Hippocampal formation (tissue), 2 donors: ENCODE results near the gene TOP3B.
A peak's percentile ranks its signal among the peaks of the same experiment; 100 is the strongest.
"Not testable (repeated sequence)": the region's sequence is repeated elsewhere in the genome, so short reads cannot be mapped to it uniquely, and the experiment has no call there.

Experiments
- DNase-seq, 2 donors: peaks; one replicate each; lab custom pipeline; 2025; lab: John Stamatoyannopoulos, UW

Gene TOP3B

DNA sequence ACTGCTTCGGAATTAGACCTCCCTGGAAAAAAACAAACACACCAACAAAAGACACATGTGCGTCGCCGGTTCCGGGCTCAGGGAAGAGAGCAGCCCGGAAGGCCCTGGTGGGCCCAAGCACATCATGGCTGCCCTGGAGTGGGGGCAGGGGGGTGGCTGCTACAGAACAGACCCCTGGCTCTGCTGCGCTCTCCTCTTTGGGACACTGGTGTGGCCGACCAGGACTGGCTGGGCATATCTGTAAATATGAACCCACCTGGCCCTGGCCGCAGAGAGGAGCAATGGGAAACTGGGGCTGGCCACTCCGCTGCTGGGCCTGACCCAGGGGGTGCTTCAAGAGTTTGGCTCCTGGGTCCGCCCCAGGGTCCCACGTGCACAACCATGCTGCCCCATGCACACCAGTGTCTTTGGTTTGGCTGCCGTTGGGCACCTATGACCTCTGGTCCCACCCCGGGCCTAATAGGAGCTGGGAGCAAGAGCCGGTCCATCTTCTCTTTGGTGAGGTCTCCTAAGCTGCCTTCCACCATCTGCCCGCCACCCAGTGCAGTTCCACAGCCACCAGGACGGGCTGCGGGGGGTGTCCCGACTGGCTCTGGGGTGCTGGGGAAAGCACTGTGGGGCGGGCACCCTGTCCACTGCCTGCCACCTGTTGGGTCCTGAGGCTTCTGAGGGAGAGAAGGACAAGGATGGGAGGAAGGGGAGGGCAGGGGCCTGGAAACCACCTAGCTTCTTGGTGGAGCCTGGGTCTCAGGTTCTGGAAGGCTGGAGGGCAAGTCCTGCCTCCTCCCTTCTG is 60.0 kb downstream of the TOP3B start:
- no peak for DNase-seq

DNA sequence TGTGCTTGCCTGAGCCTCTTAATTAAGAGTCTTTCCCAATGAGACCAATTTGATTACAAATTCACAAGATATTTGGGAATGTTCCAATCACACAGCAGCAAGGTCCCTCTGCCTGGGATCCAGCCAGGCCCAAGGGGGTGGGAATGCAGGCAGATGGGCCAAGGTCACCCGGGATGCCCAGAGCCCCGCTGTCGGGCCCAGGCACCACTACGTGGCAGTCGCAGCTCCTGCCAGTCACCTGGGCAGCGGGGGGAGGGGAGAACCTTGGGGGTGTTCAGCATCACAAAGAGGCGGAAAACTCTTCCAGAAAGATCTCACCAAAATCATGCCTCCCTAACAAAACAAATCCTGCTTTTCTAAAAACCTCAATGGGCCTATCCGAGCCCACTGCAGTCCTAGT is 60.9 kb downstream of the TOP3B start:
- no peak for DNase-seq

DNA sequence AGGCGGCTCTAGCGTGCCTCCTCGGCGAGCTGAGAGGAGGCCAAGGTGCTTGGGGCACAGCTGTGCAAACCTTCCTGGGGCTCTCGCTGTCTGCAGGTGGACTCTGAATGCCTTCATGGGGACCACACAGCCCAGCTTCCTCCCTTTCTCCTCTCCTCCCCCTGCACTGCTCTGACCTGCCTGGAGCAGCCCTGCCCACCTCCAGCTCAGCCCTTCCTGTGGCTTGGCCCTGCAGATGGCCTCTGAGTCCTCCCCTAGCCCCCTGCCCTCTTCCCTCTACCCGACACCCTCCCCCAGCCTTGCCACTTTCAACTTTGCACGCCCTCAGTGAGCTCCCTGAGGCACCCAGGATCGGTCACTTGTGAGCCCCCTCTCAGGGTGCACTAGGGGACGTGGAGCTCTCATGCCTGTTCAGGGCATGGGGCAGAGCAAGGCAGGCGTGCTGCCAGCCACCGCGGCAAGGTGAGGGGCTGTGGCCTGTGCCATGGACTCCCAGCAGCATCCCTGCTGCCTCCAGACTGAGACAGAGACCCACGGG is 61.3 kb downstream of the TOP3B start:
- no peak for DNase-seq

DNA sequence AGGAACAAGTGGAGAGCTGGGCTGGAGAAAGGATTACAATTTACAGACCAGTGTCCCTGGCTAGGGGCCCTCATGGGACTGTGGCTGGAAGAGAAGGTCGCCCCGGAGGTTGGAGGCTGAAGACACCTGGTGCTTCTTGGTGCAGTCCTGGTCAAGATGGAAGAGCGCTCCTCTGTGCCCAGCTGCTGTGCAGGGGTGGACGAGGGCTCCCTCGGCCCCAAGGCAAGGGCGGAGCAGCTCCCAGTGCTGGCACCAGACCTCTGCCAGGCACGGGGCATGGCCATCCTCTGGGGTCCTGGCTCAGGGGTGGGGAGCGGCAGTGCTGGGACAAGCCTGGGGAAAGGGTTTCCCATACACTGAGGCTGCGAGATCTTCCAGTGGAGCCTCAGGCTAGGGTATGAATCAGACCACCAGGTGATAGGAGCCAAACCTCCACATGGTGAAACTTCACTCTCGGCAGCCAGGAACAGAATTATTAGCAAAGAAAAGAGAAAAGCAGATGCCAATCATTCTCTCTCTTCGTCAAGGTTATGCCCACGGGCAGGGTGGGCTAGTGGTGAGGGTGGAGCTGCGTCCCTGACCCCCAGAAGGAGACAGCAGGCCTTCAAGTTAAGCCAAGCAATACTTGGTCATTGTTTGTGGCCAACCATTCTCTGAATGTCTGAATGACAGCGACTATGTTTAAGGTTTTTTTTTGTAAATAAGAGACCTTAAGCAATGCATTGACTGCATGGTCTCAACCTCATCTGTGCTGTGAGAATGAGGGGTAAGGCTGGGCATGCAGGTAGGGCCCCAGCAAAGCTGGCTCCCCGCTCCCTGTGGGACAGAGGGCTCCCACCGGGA is 62.0 kb downstream of the TOP3B start:
- no peak for DNase-seq

DNA sequence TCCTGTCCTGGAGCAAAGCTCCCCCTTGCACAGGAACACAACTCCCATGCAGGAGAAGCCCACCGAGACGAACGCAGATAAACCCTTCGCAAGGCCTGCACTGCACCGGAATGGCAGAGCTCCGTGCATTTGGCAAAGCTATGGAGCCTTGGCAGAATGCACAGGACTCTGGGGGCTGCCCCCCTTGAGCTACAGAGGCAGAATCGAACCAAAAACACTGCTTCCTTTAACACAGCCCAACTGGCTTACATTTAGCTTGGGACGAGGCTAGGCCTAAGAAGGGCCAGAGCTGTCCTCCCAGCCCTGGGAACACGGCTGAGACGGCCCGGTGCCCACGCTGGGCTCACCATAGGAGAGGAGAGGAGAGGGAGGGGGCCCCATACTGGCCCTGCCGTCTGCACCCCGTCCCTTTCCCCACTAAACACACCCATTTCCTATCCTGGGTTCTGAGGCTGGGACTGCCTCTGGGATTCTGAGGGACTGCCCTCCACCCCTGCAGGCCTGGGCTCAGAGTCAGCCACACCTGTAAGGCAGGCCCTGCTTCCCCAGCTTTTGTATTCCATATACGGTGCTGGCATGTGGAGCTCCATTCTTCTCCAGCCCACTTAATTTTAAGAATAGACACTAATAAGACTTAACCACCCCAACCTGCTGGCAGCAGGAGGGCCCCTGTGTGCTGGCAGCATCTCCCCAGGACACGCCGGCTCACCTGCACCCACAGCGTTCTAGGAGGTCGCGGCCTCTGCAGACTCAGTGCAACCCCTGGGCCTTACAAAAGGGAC is 62.9 kb downstream of the TOP3B start:
- DNase-seq = no peak

DNA sequence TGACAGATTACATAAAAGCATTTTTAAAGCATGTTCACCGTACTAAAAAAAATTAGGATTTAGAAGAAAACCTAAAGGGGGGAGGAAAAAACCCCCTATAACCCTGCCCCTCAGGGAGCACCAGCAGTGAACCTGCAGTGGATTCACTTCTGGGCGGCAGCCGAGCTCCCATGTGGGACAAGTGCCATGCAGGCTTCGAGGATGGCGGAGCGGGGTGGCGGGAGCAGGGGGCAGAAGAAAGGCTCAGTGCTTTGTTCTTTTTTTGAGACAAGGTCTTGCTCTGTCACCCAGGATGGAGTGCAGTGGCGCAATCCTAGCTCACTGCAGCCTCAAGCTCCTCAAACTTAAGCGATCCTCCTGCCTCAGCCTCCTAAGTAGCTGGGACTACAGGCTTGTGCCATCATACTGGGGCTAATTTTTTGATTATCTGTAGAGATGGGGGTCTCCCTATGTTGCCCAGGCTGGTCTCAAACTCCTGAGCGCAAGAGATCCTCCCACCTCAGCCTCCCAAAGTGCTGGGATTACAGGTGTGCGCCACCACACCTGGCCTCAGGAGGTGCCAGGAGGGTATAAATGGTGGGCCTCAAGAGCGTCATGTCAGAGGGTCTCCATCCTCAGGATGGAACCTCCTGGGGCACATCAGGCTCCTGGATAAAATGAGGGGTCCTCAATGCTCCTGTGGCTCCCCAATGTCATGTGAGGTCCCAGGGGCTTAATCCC is 64.0 kb downstream of the TOP3B start:
- DNase-seq = no peak

DNA sequence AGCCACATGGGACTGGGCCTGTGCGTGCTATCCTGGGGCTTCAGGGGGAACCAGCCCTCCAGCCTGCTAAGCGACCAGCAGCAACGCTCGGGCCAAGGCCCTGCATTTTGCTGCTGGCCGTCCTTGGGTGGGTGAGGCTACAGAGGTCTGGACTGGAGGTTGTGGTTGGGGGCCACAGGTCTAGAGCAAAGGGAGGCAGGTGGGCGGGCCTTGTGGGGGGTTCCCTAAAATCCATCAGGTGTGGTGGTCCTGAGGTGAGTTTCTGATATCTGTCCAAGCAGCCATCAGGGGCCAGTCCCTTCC is 64.7 kb downstream of the TOP3B start:
- DNase-seq = no peak

DNA sequence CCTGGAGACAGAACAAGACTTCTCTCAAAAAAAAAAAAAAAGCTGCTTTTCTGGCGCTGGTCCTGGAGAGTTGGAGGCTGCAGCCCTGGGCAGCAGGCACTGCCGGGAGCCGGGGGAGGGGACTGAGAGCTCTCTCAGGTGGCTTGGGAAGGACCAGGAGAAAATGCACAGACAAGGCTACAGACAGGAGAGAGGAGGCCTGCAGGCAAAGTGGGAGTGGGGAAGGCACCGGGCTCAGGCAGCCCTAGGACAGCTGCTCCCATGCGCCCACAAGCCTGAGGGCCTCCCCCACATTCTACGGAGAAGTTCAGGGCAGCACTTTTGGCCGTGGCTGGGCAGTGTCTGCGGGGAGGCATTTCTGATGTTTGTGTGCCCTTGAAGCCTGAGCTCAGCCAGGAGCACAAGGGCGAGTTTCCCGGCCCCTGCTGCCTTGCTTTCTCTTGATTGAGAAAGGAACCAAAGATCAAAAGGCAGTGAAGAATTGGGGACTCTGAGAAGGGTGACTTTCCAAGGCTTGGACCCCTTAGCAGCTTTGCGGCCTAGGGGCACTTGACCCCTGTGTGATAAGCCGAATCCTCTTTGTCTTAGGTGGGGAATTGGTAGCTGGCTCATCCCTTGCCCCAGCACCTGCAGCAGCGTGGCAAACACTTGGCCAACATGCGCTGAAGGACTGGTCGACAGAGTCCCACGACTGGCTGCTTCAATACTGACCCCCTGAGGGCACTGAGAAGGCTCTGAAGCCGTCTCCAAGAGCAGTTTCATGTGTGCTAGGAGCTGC is 65.2 kb downstream of the TOP3B start:
- peak in 1 of 2 donors; percentile 6 for DNase-seq

DNA sequence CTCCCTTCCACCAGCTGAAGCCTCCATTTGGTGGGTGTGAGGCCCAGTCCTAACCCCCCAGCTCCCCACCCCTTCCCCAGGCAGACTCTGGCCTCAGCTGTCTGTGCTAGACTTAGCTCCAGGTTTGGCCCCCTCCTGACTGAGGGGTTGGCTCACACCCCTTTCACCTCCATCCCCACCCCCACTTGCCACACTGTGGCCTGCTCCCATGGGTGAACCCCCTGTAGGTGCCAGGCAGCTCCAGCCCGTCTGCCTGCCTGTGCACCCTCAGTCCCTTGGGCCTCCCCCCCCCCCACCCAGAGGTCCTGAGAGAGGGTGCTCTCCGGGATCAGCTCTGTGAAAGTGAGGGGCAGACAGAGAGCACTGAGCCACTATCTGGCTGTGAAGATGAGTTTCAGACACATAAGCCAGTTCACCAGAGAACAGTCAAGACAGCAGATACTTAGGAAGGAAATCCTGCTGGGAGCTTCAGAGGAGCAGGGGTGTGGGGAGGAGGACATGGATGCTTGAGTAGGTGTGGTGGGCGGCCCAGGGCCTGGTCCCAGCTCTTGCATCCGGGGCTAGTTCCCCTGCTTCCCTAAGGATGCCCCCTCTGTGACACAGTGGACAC is 66.2 kb downstream of the TOP3B start:
- DNase-seq = no peak

DNA sequence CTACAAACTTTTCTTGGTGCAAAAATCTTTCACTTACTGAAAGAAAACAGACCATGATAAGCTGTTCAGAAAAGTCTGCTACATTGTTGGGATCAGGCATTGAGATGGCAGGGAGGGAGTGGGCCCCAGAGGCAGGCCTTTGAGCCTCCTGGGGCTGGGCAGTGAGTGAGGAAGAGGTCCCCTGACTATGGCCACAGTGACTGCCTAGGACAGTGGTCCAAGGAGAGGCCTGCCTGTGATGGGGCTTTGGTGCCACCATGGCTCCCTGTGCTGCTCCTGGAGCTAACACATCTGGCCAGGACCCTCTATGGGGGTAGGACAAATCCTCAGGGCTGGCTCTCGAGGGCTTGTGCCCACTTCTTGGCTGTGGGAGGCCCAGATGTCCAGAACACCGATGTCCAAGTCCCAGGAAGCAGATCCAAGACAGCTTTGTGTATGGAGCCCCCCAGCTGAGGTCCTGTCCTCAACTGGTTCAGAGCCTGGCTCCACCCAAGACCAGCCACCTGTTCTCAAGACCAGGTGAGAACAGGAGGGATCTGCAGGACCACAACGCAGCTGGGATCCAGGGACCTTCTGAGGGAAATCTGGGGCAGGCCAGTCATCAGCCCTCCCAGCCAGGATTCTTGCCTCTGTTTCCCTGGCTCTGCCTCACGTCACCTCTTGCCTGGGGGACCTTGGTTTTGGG is 66.8 kb downstream of the TOP3B start:
- no peak for DNase-seq

DNA sequence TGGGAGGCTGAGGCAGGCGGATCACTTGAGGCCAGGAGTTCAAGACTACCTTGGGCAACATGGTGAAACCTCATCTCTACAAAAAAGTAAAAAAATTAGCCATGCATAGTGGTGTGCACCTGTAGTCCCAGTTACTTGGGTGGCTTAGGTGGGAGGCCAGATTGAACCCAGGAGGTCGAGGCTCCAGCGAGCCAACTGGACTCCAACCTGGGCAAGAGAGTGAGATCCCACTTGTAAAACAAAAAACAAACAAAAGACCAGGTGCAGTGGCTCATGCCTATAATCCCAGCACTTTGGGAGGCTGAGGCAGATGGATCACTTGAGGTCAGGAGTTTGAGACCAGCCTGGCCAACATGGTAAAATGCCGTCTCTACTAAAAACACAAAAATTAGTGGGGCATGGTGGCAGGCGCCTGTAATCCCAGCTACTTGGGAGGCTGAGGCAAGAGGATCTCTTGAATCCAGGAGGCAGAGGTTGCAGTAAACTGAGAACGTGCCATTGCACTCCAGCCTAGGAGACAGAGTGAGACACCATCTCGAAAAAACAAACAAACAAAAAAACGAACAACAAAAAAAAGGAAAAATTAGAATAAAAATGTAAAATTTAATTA is 68.4 kb downstream of the TOP3B start:
- DNase-seq = not testable (repeated sequence)

DNA sequence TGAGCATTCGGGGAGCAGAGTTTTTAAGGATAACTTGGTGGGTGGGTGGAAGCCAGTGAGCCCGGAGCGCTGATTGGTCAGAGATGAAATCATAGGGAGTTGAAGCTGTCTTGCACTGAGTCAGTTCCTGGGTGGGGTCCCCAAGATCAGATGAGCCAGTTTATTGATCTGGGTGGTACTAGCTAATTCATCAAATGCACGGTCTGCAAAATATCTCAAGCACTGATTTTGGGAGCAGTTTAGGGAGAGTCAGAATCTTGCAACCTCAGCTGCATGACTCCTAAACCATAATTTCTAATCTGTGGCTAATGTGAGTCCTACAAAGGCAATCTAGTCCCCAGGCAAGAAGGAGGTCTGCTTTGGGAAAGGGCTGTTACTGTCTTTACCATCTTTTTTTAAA is 72.2 kb downstream of the TOP3B start:
- not testable (repeated sequence) for DNase-seq

DNA sequence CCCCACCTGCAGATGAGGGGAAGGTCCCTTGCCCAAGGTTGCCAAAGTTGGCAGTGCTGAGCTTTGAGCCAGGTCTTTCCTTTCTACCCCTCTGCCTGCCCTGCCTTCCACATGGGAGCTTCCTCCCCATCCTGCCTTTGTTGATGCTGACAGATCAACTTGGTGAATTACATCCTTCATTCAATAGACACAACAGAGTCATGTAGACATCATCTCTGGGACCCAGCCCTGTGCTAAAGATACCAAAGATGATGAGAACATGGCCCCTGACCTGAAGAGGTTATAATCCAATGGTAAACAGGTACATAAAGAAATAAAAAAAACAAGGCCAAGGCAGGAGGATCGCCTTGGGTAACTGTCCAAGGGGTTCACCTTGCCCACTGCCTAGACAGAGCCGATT is 72.7 kb downstream of the TOP3B start:
- DNase-seq = no peak

DNA sequence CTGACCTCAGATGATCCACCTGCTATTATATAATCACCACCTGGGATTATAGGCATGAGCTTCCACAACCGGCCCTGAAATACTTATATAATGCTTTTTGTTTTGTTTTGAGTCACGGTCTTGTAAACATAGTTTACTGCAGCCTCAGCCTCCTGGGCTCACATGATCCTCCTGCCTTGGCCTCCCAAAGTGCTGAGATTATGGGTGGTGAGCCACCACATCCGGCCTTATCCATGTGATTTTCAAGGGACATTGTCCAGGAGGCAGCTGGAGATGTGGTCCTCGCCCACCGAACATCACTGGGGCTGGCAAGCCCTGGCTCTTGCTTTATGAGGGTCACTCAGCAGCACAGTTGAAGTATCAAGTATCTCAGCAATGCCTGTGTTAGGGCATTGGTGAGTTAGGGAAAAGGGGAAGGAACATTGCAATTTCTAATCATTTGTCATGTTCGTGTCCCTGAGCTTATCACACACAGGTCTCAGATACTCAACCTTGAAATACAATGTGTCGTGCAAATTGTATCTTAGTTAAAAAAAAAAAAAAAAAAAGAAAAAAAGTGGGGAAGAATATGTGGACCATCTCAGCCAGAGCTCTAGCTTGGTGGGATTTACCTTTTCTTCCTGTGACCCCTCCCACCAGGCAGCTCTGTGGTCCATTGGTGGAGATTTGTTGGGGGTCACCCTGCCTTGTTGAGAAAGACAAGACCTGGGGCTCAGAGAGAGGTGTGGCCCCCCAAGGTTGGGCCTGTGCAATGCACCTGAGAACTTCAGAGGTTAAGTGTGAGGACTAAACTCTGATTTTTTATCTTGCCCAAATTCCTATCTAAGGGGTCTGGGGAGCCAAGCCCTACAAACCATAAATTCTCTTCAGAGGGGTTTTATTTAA is 74.7 kb downstream of the TOP3B start:
- no peak for DNase-seq
